SK-N-SH treated with all-trans-retinoic acid at 6 μM for 48 hours (cell line): ENCODE measurements around the gene FCGR3B.
"Not testable (repeated sequence)": the region's sequence is repeated elsewhere in the genome, so short reads cannot be mapped to it uniquely, and the experiment has no call there.

Experiments
- ARNTL ChIP-seq: fragments of 450-650 bp; formaldehyde crosslinking; IDR thresholded peaks from 2 replicates; pipeline ENCODE4 v1.5.0; 2020; ENCODE audit warnings: low read depth, mild to moderate bottlenecking, moderate library complexity, borderline replicate concordance
- BACH2 ChIP-seq: fragments of 250-450 bp; sonication (Bioruptor Pico); IDR thresholded peaks from 2 replicates; pipeline ENCODE4 v1.9.0; 2021; ENCODE audit warnings: mild to moderate bottlenecking, borderline replicate concordance
- CSDC2 ChIP-seq: fragments of 250-450 bp; sonication (Bioruptor Pico); IDR thresholded peaks from 2 replicates; pipeline ENCODE4 v1.5.0; 2020; ENCODE audit warnings: mild to moderate bottlenecking, moderate library complexity
- OSR1 ChIP-seq: fragments of 250-450 bp; sonication (Bioruptor Pico); IDR thresholded peaks from 2 replicates; pipeline ENCODE4 v1.8.0; 2022; ENCODE audit warnings: moderate library complexity, mild to moderate bottlenecking, inconsistent platforms
- PPARA ChIP-seq: fragments of 250-450 bp; sonication (Bioruptor Pico); IDR thresholded peaks from 2 replicates; pipeline ENCODE4 v1.5.0; 2020; ENCODE audit warnings: mild to moderate bottlenecking, borderline replicate concordance
- RARB ChIP-seq: fragments of 250-450 bp; sonication (Bioruptor Pico); IDR thresholded peaks from 2 replicates; pipeline ENCODE4 v1.8.0; 2021; ENCODE audit warnings: mild to moderate bottlenecking, moderate library complexity
- TOX ChIP-seq: fragments of 250-450 bp; sonication (Bioruptor Pico); IDR thresholded peaks from 2 replicates; pipeline ENCODE4 v1.8.0; 2021; ENCODE audit warnings: mild to moderate bottlenecking, moderate library complexity, borderline replicate concordance
- TF ChIP-seq, protein P1 (sequence below): fragments of 250-450 bp; sonication (Bioruptor Pico); IDR thresholded peaks from 2 replicates; pipeline ENCODE4 v1.8.0; 2020; ENCODE audit warnings: mild to moderate bottlenecking, moderate library complexity, borderline replicate concordance
- TF ChIP-seq, protein P2 (sequence below): fragments of 250-450 bp; sonication (Bioruptor Pico); IDR thresholded peaks from 2 replicates; pipeline ENCODE4 v1.5.1; 2020; ENCODE audit warnings: low read depth, mild to moderate bottlenecking, moderate library complexity
- TF ChIP-seq, protein P3 (sequence below): fragments of 250-450 bp; sonication (Bioruptor Pico); IDR thresholded peaks from 2 replicates; pipeline ENCODE4 v1.5.1; 2021; ENCODE audit warnings: mild to moderate bottlenecking, moderate library complexity

DNA sequence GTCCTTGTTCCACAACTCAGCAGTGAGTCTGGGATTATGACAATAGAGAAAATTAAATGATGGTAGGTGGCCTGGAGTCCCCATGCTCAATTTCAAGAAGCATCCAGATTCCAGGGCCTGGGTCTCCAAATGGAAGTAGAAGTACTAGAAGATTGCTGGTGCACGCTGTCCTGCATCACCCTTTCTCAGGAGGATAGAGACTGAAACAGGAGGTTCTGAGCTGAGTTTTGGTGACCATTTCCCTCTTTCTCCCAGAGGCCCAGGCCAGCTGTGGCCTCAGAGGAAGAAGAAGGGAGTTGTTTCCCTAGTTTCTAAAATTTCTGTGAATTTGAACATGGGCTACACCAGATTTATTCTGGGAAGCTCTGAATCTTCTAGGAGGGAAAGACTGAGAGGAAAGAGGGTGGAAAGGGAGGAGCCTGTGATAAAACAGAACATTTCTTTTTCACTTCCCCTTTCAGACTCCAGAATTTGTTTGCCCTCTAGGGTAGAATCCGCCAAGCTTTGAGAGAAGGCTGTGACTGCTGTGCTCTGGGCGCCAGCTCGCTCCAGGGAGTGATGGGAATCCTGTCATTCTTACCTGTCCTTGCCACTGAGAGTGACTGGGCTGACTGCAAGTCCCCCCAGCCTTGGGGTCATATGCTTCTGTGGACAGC lies 31.8 kb upstream of the FCGR3B start, which contains the start of gene FCGR2B:
- not testable (repeated sequence) for TF ChIP-seq OSR1; PPARA (CRISPR knock-in tag); ARNTL (CRISPR knock-in tag); BACH2 (CRISPR knock-in tag); TOX (CRISPR knock-in tag); RARB (CRISPR knock-in tag); CSDC2 (CRISPR knock-in tag)
- TF ChIP-seq, protein P1, sequence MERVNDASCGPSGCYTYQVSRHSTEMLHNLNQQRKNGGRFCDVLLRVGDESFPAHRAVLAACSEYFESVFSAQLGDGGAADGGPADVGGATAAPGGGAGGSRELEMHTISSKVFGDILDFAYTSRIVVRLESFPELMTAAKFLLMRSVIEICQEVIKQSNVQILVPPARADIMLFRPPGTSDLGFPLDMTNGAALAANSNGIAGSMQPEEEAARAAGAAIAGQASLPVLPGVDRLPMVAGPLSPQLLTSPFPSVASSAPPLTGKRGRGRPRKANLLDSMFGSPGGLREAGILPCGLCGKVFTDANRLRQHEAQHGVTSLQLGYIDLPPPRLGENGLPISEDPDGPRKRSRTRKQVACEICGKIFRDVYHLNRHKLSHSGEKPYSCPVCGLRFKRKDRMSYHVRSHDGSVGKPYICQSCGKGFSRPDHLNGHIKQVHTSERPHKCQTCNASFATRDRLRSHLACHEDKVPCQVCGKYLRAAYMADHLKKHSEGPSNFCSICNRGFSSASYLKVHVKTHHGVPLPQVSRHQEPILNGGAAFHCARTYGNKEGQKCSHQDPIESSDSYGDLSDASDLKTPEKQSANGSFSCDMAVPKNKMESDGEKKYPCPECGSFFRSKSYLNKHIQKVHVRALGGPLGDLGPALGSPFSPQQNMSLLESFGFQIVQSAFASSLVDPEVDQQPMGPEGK (CRISPR knock-in tag), result not testable (repeated sequence)
- TF ChIP-seq, protein P2, sequence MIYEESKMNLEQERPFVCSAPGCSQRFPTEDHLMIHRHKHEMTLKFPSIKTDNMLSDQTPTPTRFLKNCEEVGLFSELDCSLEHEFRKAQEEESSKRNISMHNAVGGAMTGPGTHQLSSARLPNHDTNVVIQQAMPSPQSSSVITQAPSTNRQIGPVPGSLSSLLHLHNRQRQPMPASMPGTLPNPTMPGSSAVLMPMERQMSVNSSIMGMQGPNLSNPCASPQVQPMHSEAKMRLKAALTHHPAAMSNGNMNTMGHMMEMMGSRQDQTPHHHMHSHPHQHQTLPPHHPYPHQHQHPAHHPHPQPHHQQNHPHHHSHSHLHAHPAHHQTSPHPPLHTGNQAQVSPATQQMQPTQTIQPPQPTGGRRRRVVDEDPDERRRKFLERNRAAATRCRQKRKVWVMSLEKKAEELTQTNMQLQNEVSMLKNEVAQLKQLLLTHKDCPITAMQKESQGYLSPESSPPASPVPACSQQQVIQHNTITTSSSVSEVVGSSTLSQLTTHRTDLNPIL, result not testable (repeated sequence)
- TF ChIP-seq, protein P3, sequence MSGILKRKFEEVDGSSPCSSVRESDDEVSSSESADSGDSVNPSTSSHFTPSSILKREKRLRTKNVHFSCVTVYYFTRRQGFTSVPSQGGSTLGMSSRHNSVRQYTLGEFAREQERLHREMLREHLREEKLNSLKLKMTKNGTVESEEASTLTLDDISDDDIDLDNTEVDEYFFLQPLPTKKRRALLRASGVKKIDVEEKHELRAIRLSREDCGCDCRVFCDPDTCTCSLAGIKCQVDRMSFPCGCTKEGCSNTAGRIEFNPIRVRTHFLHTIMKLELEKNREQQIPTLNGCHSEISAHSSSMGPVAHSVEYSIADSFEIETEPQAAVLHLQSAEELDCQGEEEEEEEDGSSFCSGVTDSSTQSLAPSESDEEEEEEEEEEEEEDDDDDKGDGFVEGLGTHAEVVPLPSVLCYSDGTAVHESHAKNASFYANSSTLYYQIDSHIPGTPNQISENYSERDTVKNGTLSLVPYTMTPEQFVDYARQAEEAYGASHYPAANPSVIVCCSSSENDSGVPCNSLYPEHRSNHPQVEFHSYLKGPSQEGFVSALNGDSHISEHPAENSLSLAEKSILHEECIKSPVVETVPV (CRISPR knock-in tag), result not testable (repeated sequence)
